Mucosa of descending colon (tissue), 3 donors: ENCODE measurements around the gene KAT5. TPM values are rescaled to one million over a fixed set of nuclear protein-coding genes. Genes with fewer than 3 reads are reported as not detected.
A peak's percentile ranks its signal among the peaks of the same experiment; 100 is the strongest.

Experiments used
- ATAC-seq: fragments of 200-7000 bp; cut with Tn5 transposase; one replicate; pipeline ENCODE4 v1.9.1; 2020; ENCODE audit warnings: mild to moderate bottlenecking, moderate library complexity
- DNase-seq, 3 donors: peaks; one replicate each; pipeline ENCODE4 v3.0.0-alpha.2; 2020
- H3K36me3 ChIP-seq: fragments of 200-600 bp; one replicate; pipeline ENCODE4 v1.8.0; 2021; ENCODE audit warnings: low read depth, mild to moderate bottlenecking
- H3K4me1 ChIP-seq: fragments of 200-600 bp; one replicate; pipeline ENCODE4 v1.8.0; 2021; ENCODE audit warnings: low read depth, mild to moderate bottlenecking
- H3K4me3 ChIP-seq: fragments of 200-600 bp; one replicate; pipeline ENCODE4 v1.8.0; 2021; ENCODE audit warnings: mild to moderate bottlenecking
- H3K9me3 ChIP-seq: fragments of 200-600 bp; one replicate; pipeline ENCODE4 v1.8.0; 2021; ENCODE audit warnings: mild to moderate bottlenecking
- CTCF ChIP-seq: fragments of 200-600 bp; IDR thresholded peaks from one replicate; pipeline ENCODE4 v1.8.0; 2022; ENCODE audit warnings: antibody characterized with exemption, mild to moderate bottlenecking
- intact Hi-C, 2 donors: fragments of 100-400 bp; cut with DNase I in 1 of 2; cut with micrococcal nuclease in 1 of 2; formaldehyde crosslinking; loops; one replicate each; pipeline versions ENCODE4 v1.11.0 to v1.11.1; 2022; cut with DNase I, micrococcal nuclease
- total RNA-seq, 3 donors: library from RNA; stranded (reverse); fragmentation: NEBNext Ultra II Directional in 2 of 3; extraction: Animal tissue kit (Norgen Biotek cat#: 25700) in 2 of 3; gene quantifications; one replicate each; pipeline versions ENCODE4 v1.2.1 to v1.2.4, GENCODE V29; 2021 to 2023
- donor health status: DM: no; HTN: no; CAD: no; lungs with moderate emphysema.
- donor health status: DM: no; HTN: no; CAD: no.
- donor health status: DM: no; HTN: yes; CAD: no.

Gene KAT5
- total RNA-seq, 3 donors from 2014 or later, result 70.9 to 92.0 (median 90.5) TPM

GRCh38 chr11:65695459-65696241 lies 16.4 kb upstream of the KAT5 start:
- intact Hi-C loops, result no loop called here
- Histone ChIP-seq H3K4me3 (no peak overlapping the region), H3K9me3 (no peaks in the 10 kb centered on the region), H3K36me3 (no peaks in the 10 kb centered on the region), H3K4me1 (peaks cover 9% of the 10 kb centered on the region)
- DNase-seq, result peak; percentile 72 to 90 (median 76)
- TF ChIP-seq CTCF, result no peak
- ATAC-seq, result peak; percentile 75

GRCh38 chr11:65696802-65697552 lies 15.1 kb upstream of the KAT5 start:
- intact Hi-C loops, result no loop called here
- TF ChIP-seq CTCF, result no peak
- H3K36me3 ChIP-seq, result no peaks in the 10 kb centered on the region

GRCh38 chr11:65698205-65698604 lies 13.8 kb upstream of the KAT5 start:
- ATAC-seq (peak; percentile 83), DNase-seq (peak; percentile 62 to 75 (median 73))
- peaks cover 9% of the 10 kb centered on the region for H3K4me1 ChIP-seq
- intact Hi-C loops, result no loop called here
- H3K36me3 ChIP-seq, result no peaks in the 10 kb centered on the region
- TF ChIP-seq CTCF, result no peak
- H3K9me3 ChIP-seq, result no peaks in the 10 kb centered on the region
- no peak overlapping the region for H3K4me3 ChIP-seq

More at GRCh38 chr11:65696802-65697552, 15.1 kb upstream of the KAT5 start:
- no peak overlapping the region for H3K4me3 ChIP-seq
- ATAC-seq (no peak), DNase-seq (no peak)
- no peaks in the 10 kb centered on the region for H3K9me3 ChIP-seq
- H3K4me1 ChIP-seq, result peaks cover 9% of the 10 kb centered on the region

GRCh38 chr11:65699306-65699705 lies 12.7 kb upstream of the KAT5 start:
- DNase-seq (no peak), ATAC-seq (no peak)
- Histone ChIP-seq H3K4me1 (peaks cover 9% of the 10 kb centered on the region), H3K4me3 (no peak overlapping the region), H3K36me3 (no peaks in the 10 kb centered on the region), H3K9me3 (no peaks in the 10 kb centered on the region)
- intact Hi-C loops, result no loop called here
- TF ChIP-seq CTCF, result no peak

GRCh38 chr11:65700399-65700798 lies 11.7 kb upstream of the KAT5 start:
- no peaks in the 10 kb centered on the region for H3K36me3 ChIP-seq
- intact Hi-C loops, result loop anchor here in 1 of 2 donors (10.0 kb wide), 1 partner anchor 114 kb away; no protein-coding TSS in a partner anchor
- no peak for TF ChIP-seq CTCF
- no peak for DNase-seq
- H3K4me1 ChIP-seq, result peaks cover 4% of the 10 kb centered on the region
- H3K4me3 ChIP-seq, result no peak overlapping the region
- ATAC-seq, result no peak
- no peaks in the 10 kb centered on the region for H3K9me3 ChIP-seq
